Activated CD4-positive, CD25-positive, alpha-beta regulatory T cell treated with anti-CD3 and anti-CD28 coated beads, Interleukin-2, amount 50 U/mL, for 16 hours (primary cell): ENCODE data around the gene PFKL.

Experiments used
- DNase-seq: peaks from one replicate; pipeline ENCODE4 v3.0.0-alpha.2; 2020; ENCODE audit warnings: low read depth, low spot score

Gene PFKL

GRCh38 chr21:44312716-44313115, 12.9 kb downstream of the PFKL start:
- no peak for DNase-seq

- DNase-seq = no peak
Observed at GRCh38 chr21:44313451-44313850, 13.6 kb downstream of the PFKL start.

GRCh38 chr21:44314128-44314527, 14.3 kb downstream of the PFKL start:
- no peak for DNase-seq

- DNase-seq = no peak
Observed at GRCh38 chr21:44314561-44314960, 14.7 kb downstream of the PFKL start.

GRCh38 chr21:44315691-44316203, 15.9 kb downstream of the PFKL start:
- DNase-seq = no peak

GRCh38 chr21:44316277-44316900, 16.5 kb downstream of the PFKL start:
- DNase-seq = no peak

GRCh38 chr21:44317241-44317782, 17.5 kb downstream of the PFKL start:
- no peak for DNase-seq

- DNase-seq = no peak
Observed at GRCh38 chr21:44317871-44318270, 18.0 kb downstream of the PFKL start.

GRCh38 chr21:44318489-44319285, 18.8 kb downstream of the PFKL start:
- no peak for DNase-seq

GRCh38 chr21:44319407-44320065, 19.7 kb downstream of the PFKL start:
- DNase-seq = no peak

GRCh38 chr21:44320847-44321246, 21.0 kb downstream of the PFKL start:
- no peak for DNase-seq

- no peak for DNase-seq
Observed at GRCh38 chr21:44321846-44322450, 22.1 kb downstream of the PFKL start.

GRCh38 chr21:44322621-44323325, 22.9 kb downstream of the PFKL start:
- DNase-seq = no peak

- no peak for DNase-seq
Observed at GRCh38 chr21:44323591-44323990, 23.7 kb downstream of the PFKL start.

GRCh38 chr21:44324106-44324853, 24.4 kb downstream of the PFKL start:
- DNase-seq = no peak

- no peak for DNase-seq
Observed at GRCh38 chr21:44324854-44325107, 24.9 kb downstream of the PFKL start.

- no peak for DNase-seq
Observed at GRCh38 chr21:44325386-44326271, 25.8 kb downstream of the PFKL start.

- DNase-seq = no peak
Observed at GRCh38 chr21:44326272-44326647, 26.4 kb downstream of the PFKL start.

GRCh38 chr21:44326716-44327602, 27.1 kb downstream of the PFKL start:
- DNase-seq = no peak
